GM23338 (cell line): Measurements from ENCODE around the gene PPFIA4.

Experiments used
- CREB1 ChIP-seq: fragments of 250-450 bp; sonication (Bioruptor Pico); IDR thresholded peaks from 2 replicates; pipeline ENCODE4 v1.5.0; 2020; ENCODE audit warnings: low read depth, mild to moderate bottlenecking, moderate library complexity
- CTCF ChIP-seq, 2 experiments: fragments of 200-600 bp in 1 of 2; sonication (generic) in 1 of 2; conservative IDR thresholded peaks; 2 replicates each; pipeline versions ENCODE4 v1.5.1 to v1.6.1; 2016 to 2017; ENCODE audit warnings: antibody characterized with exemption in 2 of 2, low read depth in 2 of 2, mild to moderate bottlenecking in 2 of 2, moderate library complexity in 1 of 2
- EZH2 ChIP-seq: fragments of 200-600 bp; sonication (generic); IDR thresholded peaks from one replicate; pipeline ENCODE4 v1.8.0; 2017; ENCODE audit warnings: antibody characterized with exemption, mild to moderate bottlenecking, low read depth; ENCODE audit not compliant: unreplicated experiment
- EZH2phosphoT487 ChIP-seq: fragments of 200-600 bp; sonication (generic); IDR thresholded peaks from one replicate; pipeline ENCODE4 v1.8.1; 2018; ENCODE audit warnings: antibody characterized with exemption; ENCODE audit not compliant: unreplicated experiment
- JUNB ChIP-seq: IDR thresholded peaks from one replicate; pipeline ENCODE4 v1.6.1; 2016; ENCODE audit warnings: antibody characterized with exemption; ENCODE audit not compliant: unreplicated experiment
- NANOG ChIP-seq: IDR thresholded peaks from 2 replicates; pipeline ENCODE4 v1.6.1; 2016; ENCODE audit warnings: antibody characterized with exemption, borderline replicate concordance
- POLR2AphosphoS5 ChIP-seq: IDR thresholded peaks from 2 replicates; pipeline ENCODE4 v1.6.1; 2016; ENCODE audit warnings: antibody characterized with exemption, low read depth
- STAT1 ChIP-seq: IDR thresholded peaks from one replicate; pipeline ENCODE4 v1.6.1; 2016; ENCODE audit warnings: antibody characterized with exemption; ENCODE audit not compliant: unreplicated experiment
- ZNF114 ChIP-seq: fragments of 250-450 bp; sonication (Bioruptor Pico); IDR thresholded peaks from 2 replicates; pipeline ENCODE4 v1.5.0; 2020; ENCODE audit warnings: mild to moderate bottlenecking, moderate library complexity
- ZNF331 ChIP-seq: fragments of 250-450 bp; sonication (Bioruptor Pico); IDR thresholded peaks from 2 replicates; pipeline ENCODE4 v1.5.0; 2020; ENCODE audit warnings: low read depth, mild to moderate bottlenecking, moderate library complexity
- ZNF462 ChIP-seq: fragments of 250-450 bp; sonication (Bioruptor Pico); IDR thresholded peaks from 2 replicates; pipeline ENCODE4 v1.5.0; 2020; ENCODE audit warnings: mild to moderate bottlenecking, moderate library complexity
- TF ChIP-seq, protein P1 (sequence below): IDR thresholded peaks from one replicate; pipeline ENCODE4 v1.6.1; 2018; ENCODE audit warnings: antibody characterized with exemption; ENCODE audit not compliant: unreplicated experiment
- TF ChIP-seq, protein P2 (sequence below): IDR thresholded peaks from 2 replicates; pipeline ENCODE4 v1.6.1; 2016; ENCODE audit warnings: antibody characterized with exemption

GRCh38 chr1:203052601-203053000 is 26.3 kb downstream of the PPFIA4 start:
- no peak for TF ChIP-seq CTCF (conservative IDR thresholded peaks at IDR 0.05; ENCODE audit: low read depth in 2 of 2)
- no peak for TF ChIP-seq EZH2
- no peak for TF ChIP-seq POLR2AphosphoS5
- TF ChIP-seq JUNB: no peak
- no peak for TF ChIP-seq EZH2phosphoT487
- TF ChIP-seq, protein P1, sequence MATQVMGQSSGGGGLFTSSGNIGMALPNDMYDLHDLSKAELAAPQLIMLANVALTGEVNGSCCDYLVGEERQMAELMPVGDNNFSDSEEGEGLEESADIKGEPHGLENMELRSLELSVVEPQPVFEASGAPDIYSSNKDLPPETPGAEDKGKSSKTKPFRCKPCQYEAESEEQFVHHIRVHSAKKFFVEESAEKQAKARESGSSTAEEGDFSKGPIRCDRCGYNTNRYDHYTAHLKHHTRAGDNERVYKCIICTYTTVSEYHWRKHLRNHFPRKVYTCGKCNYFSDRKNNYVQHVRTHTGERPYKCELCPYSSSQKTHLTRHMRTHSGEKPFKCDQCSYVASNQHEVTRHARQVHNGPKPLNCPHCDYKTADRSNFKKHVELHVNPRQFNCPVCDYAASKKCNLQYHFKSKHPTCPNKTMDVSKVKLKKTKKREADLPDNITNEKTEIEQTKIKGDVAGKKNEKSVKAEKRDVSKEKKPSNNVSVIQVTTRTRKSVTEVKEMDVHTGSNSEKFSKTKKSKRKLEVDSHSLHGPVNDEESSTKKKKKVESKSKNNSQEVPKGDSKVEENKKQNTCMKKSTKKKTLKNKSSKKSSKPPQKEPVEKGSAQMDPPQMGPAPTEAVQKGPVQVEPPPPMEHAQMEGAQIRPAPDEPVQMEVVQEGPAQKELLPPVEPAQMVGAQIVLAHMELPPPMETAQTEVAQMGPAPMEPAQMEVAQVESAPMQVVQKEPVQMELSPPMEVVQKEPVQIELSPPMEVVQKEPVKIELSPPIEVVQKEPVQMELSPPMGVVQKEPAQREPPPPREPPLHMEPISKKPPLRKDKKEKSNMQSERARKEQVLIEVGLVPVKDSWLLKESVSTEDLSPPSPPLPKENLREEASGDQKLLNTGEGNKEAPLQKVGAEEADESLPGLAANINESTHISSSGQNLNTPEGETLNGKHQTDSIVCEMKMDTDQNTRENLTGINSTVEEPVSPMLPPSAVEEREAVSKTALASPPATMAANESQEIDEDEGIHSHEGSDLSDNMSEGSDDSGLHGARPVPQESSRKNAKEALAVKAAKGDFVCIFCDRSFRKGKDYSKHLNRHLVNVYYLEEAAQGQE: no peak
- TF ChIP-seq CREB1 (CRISPR knock-in tag): no peak
- TF ChIP-seq, protein P2, sequence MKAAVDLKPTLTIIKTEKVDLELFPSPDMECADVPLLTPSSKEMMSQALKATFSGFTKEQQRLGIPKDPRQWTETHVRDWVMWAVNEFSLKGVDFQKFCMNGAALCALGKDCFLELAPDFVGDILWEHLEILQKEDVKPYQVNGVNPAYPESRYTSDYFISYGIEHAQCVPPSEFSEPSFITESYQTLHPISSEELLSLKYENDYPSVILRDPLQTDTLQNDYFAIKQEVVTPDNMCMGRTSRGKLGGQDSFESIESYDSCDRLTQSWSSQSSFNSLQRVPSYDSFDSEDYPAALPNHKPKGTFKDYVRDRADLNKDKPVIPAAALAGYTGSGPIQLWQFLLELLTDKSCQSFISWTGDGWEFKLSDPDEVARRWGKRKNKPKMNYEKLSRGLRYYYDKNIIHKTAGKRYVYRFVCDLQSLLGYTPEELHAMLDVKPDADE: no peak
- no peak for TF ChIP-seq ZNF114 (CRISPR knock-in tag)
- no peak for TF ChIP-seq ZNF331 (CRISPR knock-in tag)
- TF ChIP-seq STAT1: no peak
- no peak for TF ChIP-seq ZNF462 (CRISPR knock-in tag)
- no peak for TF ChIP-seq NANOG
